GM18867 (cell line): Measurements from ENCODE around the gene GPRC5D.

Source experiments
- ATAC-seq: cut with Tn5 transposase; IDR thresholded peaks from one replicate; pipeline ENCODE4 v1.9.1; 2021; ENCODE audit warnings: mild to moderate bottlenecking, moderate library complexity; ENCODE audit not compliant: unreplicated experiment

The GPRC5D gene

DNA sequence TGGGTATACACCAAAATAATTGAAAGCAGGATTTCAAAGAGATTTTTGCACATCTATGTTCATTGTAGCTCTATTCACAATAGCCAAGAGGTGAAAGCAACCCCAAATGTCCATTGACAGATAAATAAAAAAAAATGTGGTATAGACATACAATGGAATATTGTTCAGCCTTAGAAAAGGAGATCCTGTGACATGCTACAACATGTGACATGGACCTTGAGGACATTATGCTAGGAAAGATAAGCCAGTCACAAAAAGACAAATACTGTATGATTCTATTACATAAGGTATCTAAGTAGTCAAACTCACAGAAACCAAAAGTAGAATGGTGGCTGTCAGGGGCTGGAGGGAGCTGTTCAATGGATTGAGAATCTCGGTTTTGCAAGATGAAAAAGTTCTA is 12.1 kb downstream of the GPRC5D start:
- ATAC-seq: no peak

DNA sequence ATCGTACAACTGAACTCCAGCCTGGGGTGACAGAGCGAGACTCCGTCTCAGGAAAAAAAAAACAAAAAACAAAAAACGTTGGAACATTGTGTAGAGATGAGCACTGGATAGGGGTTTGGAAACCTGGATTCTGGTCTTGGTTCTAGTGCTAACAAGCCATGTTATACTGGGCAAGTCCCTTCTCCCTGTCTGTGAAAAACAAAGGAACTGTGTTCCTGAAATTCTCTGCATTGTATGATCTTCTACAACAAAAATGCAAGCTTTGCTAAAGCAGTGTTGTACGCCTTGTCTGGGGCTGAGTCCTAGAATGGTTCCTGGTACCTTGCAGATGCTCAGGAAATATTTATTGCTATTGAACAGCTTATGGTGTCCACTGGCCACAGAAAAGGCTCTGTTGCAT is 13.4 kb downstream of the GPRC5D start:
- ATAC-seq: no peak

DNA sequence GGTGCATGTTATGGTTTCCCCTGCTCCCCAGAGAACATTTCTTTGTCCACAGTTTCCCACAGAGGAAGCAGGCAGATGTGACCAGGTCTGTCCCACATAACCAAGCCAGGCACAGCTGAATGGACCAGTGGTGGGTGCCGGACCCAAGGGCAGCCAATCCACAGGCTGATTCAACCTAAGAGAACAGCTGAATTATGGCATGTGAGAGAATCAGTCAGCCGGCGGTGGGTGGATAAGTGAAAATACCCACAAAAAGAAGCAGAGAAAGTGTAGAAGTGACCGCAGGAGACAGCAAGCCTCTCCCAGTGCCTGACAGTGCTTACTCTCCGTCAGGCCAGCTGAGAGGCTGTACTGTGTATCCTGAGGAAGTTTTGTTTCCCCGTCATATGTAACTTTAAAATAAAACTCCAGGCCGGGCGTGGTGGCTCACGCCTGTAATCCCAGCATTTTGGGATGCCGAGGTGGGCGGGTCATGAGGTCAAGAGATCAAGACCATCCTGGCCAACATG is 14.9 kb downstream of the GPRC5D start:
- no peak for ATAC-seq

DNA sequence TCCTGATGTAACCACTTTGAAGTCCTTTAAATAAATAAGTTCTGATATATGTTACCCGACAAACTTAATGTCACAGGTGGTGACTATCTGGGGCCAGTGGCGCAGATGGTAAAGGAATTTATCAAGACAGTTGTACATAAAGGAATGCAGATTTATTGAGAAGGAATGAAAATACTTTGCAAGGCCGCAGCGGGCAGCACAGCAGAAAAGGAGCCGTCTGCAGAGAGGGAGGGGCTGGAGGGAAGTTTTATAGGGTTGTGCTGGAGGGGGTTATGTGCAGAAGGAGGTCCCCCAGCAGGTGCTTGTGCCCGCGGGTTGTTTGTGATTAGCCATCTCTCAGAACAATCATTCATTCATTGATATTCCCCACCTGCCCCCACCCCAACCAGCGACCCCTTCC is 17.4 kb downstream of the GPRC5D start:
- ATAC-seq: no peak

DNA sequence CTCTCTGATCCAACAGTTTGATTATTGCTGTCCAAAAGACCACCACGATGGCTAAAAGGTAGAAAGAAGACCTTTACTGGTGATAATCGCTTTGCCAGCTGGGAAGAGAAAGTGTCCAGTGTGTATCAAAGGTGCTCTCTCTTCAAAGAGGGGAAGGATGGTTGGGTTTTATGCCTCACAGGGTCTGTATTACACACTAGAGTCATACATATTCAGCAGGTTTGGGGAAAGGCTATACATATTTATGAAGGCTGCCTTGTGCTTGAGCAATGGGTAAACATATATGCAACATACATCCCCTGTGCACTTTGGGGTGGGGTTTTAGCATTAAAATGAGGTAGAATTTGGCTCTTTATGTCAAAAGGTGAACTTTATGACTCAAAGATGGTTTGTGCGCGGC is 18.2 kb downstream of the GPRC5D start:
- ATAC-seq: no peak

DNA sequence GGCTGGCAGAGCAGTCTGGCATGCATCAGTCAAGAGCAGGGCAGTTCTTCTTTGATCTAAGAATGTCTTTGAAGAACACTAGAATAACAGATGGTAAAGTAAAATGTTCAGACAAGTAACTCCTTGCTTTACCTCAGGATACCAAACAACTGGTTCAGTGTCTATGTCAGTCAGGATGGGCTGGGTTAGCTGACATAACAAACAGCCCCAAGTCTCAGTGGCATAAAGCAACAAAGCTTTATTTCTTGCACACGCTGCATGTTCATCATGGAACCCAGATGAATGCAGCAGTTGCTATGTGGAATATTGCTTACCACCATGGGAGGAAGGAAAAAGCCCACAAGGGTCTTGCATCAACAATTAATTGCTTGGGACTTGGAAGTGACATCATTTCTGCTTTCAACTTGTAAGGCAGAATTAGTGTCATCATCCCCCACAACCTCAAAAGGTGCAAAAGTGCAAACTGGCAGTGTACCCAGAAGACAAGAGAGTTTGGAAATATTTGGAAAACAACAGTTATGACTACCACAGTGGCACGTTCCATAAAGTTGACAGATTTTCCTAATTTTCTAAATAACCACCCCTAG is 21.2 kb downstream of the GPRC5D start:
- ATAC-seq: no peak

DNA sequence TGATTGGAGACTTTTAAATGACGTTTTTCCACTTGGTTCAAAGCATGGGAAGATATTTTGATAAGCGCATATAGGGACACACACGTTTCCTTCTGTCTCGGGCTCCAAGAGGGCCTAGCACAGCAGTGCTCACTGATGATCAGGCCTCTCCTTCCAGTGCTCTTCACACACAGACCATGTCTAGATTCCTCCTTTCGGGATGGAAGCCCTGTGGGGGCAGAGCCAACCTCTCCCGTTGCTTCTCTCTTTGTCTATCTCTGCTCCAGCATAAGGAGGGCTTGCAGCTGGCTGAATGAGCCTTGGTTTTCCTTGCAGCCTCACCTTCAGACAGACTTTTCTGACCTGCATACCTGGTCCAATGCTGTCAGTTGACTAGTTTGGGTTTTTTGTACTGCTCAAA is 22.3 kb downstream of the GPRC5D start:
- no peak for ATAC-seq

DNA sequence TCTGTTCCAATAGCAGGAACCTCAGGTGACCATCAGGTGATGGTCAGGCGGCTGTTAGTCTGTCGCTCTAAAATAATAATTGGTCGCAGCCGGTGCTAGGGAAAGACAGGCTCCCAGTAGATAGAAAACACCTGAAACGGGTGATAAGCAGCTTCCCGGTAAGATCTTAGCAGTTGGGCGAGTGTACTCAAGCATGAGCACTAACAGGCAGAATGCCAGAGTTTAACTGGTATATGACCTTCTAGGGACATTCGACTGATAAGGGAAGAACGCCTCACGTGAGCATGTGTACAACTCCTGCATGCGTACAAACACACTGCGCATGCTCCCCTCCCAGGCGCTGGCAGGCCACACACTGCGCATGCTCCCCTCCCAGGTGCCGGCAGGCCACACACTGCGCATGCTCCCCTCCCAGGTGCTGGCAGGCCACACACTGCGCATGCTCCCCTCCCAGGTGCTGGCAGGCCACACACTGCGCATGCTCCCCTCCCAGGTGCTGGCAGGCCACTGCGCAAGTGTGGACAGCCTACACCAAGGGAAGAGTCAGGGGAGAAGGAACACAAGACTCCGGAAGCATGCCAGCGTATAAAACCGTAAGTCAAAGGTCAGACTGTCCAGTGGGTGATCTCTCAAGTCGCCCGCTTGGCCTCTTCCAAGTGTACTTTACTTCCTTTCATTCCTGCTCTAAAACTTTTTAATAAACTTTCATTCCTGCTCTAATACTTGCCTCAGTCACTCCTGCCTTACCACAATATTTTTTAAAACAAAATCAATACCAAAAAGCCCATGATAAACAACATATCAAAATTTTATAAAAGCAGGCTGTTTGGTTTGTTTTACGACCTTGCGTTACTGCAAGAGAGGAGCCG is 24.5 kb downstream of the GPRC5D start:
- no peak for ATAC-seq

DNA sequence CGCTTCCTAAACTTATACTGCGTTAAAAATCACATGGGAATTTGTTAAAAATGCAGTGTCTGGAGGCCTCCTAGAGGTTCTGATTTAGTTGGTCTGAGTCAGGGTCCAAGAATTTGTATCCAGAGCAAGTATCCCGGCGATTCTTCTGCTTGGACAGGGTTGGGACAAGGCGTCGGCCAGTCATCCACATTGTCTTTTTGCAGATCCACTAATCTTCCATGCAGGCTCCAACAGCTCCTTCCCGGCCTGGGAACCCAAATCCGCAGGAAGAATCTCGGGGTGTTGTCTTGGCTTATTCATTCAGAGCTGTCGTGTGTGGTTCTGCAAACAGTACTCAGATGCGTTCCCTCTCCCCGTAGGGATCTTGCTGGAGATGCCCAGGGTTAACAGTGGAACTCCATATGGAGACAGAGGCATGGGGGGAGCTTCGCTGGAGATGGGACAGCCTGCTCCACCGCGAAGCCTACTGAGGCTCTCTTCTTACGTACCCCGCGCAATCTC is 25.3 kb downstream of the GPRC5D start:
- ATAC-seq: no peak

DNA sequence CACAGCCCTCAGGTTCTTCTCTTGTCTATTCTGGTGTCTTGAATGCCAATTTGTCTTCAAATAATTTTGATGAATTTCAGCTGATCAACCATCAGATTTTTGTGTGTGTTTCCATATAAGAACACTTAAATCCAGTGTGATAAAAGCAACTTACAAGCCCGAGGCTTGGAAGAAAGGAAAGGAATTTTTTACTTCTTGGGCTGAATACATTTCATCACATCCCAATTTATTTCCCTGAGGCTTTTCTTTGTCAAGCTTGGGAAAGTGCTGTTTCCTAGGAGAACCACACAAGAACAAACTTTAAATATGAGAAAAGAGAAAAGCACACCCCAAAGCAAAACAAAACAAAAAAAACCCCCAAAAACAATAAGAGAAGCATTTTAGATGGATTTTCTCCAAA is 26.6 kb downstream of the GPRC5D start:
- no peak for ATAC-seq

DNA sequence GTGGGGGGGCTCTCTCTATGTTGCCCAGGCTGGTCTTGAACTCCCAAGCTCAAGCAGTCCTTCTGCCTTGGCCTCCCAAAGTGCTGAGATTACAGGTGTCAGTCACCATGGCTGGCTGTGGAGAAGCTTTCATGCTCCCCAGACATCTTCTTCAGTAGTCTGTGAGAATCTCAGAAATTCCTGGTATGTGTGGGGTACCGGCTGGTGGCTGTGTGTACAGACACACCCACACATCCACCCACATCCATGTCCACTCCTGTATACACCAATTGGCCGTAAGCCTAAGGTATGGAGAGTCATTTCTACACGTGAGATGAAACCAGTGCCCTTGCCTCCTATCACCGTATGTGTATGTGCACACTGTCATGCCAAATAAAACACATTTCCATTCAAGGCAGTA is 27.8 kb downstream of the GPRC5D start:
- no peak for ATAC-seq

DNA sequence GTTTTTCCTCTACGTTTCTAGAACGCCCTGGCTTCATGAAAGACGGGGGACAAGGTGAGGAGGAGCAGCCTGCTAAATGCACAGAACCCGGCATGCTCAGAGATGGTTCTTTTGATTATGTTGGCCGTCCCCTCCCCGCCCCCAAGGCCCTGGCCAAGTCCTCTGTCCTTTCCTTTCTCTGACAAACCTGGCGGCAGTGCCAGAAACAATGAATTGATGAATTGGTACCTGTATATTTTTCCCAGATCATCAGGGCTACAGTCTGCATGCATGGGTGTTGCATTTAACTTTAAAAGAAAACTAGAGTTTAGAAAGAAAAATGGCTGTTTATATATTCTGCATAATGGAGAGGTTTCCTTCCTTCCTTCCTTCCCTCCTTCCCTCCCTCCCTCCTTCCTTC is 29.0 kb downstream of the GPRC5D start:
- no peak for ATAC-seq

DNA sequence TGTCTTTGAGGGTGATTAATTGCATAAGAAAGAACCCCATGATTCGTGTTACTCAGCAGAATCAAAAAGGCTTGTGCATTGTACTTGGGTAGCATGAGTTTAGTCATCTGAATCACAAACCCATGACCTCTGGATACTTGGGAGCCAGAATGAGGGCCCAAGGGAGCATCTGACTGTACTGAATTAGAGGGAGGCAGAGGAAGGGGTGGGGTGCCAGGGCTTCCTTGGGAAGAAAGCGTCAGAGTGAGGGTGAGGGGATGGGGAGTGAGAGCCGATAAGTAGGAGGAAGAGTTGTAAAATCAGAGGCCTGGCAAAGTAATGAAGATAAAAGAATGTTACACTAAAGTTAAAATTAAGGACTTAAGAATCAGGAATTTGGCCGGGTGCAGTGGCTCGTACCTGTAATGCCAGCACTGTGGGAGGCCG is 29.8 kb downstream of the GPRC5D start:
- no peak for ATAC-seq

DNA sequence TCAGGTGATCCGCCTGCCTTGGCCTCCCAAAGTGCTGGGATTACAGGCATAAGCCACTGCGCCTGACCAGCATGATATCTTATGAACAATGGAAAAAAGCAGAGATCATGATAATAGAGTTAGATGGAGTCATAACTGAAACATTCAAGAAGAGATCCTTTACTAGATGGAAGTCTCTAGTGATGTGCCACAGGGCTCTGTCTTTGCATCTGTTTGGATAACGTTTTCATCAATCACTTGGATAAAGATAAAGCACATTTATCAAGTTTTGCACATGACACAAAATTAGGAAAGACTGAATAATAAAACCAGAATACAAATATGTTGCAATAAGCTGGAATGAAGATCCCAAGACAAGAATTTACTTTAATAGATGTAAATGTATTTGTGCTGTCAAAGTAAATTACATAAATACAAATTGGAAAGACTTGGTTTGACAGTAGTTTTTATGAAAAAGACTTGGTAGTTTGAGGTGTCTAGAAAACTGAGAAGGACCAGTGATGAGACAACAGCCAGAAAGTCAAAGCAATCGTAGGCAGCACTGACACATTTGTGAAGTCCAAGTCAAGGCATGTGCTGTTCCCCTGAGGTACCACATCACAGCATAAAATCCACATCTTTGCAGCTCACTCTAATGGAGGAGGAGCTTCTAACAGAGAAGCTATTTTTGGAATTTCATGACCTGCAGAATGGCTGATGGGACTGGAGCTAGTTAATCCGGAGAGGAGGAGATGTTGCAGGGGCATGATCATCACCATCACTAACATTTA is 32.1 kb downstream of the GPRC5D start:
- no peak for ATAC-seq

DNA sequence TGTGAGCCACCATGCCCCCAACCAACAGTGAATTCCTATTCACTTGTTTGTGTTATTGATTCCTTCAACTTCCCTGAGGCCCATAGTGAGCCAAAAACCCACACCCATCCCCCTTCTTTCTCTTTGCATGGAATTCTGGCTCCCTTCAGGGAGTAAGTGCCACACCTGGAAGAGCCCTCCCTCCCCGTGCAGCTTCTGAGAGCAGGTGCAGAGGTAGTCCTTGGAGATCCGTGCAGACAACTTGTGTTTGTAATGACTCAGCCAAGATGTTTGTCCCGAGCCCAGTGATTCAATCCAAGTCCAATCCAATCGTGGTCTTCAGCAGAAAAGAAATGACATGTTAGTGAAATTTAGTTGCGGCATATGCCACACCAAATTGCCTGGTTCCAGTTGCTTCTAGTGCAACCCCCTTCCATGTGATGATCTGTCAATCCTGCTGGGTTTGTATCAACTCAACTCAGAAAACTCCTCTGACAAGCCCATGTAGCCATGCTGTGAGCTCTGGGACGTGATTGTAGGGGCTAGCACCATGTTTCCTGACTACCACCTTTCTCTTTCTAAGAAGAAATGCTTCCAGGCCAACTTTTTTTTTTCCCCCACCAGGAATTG is 33.1 kb downstream of the GPRC5D start:
- no peak for ATAC-seq

DNA sequence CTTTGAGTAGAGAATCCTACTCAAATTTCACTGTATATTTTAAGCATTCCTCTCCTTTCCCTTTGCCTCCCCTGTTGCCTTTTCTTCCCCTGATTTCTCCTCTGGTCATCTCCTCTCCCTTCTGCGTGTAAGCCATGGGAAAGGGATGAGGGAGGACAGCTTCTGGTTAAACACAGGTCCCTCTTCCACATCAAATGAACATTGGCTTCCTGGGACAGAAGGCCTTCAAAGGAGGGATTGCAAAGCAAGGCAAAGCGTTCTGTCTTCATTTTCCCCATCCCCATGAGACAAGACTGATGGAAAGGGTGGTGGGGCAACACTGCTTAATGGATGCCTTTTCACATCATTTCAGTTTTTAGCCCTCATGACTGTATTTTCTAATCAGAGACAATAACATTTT is 34.5 kb downstream of the GPRC5D start:
- no peak for ATAC-seq

DNA sequence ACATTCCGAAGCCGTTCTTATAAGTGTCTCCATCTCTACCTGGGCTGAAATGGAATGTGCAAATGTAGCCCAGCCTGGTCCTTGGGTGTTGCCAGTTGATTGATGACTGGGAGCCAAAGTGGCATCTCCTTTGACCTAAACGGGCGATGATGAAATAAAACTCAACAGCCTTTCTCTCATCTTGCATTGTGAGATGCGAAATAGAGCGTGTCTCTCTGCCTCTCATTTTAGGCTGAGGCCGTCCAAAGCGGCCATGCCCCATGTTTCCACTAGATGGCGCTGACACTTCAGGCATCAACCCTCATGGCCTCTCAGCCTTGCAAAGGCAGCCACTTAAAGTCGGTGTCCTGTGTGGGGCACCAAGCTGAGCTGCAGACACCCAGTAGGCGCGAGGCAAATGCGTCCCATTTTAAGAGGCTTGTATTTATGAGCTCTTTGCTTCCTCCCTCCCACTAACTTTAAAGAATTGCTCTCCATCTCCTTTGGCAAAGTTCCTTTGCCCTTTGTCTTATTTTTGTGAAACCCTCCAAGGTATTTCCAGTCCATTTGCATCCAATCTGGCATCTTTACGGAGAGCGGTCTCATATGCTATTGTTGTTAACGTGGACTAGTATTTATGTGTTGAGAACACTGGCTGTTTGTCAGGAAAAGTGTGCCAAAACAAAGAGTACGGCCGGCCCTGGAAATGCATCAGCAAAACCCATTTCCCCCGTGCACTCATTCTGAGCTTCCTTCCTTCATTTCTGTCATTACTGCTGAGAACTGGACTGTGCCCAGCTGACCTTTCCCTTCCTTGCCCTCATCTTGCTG is 35.6 kb downstream of the GPRC5D start:
- peak; percentile 95 for ATAC-seq

DNA sequence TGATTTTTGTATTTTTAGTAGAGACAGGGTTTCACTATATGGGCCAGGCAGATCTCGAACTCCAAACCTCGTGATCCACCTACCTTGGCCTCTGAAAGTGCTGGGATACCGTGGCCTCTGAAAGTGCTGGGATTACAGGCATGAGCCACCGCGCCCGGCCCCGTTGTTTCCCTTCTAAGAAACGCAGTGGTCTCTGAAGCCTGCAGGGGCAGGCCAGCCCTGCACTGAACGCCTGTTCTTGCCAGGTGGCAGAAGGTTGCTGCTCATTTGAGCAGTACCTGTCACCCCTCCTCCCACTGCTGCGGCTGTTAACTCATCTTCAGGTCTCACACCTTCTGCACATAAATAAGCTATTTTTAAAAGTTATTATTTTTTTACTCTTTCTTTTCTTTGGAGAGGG is 36.3 kb downstream of the GPRC5D start:
- no peak for ATAC-seq

DNA sequence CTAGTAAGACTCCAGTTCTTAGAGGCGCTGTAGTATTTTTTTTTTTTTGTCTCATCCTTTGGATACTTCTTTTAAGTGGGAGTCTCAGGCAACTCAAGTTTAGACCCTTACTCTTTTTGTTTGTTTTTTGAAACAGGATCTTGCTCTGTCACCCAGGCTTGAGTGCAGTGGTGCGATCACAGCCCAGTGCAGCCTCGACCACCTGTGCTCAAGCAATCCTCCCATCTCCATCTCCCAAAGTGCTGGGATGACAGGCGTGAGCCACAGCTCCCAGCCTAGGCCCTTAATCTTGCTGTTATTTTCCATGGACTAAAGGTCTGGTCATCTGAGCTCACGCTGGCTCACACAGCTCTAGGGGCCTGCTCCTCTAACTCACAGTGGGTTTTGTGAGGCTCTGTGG is 39.3 kb downstream of the GPRC5D start:
- ATAC-seq: no peak

DNA sequence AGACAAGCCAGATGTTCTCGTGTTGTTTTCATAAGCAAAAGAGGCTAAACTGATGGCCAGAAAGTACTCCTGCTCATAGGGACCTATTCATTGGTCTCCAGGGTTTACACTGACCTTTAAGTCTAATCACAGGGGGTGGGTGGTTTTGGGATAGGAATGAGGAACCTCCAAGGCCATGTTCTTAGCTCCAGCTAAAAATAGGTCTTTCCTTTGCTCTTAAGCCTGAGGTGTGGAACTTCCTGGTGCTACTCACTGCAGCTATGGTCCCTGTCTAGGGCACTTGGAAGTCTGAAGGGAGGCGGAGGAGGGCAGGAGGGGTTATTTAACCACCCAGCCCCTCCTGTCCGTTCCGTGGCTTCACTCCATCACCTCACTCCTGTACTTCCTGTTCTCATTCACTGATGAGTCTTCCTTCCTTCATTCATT is 42.0 kb downstream of the GPRC5D start:
- no peak for ATAC-seq
